PC-3 (cell line): ENCODE data around the gene ISM1. TPM values are rescaled to one million over a fixed set of nuclear protein-coding genes. Genes with fewer than 3 reads are reported as not detected.

Experiments
- ATAC-seq: fragments of 200-7000 bp; cut with Tn5 transposase; 2 replicates; pipeline ENCODE4 v1.9.1; 2020; ENCODE audit warnings: mild to moderate bottlenecking, moderate library complexity
- BruUV-seq: library from RNA; stranded (reverse); fragments of 400-500 nt; replicated peaks from 2 replicates; lab custom pipeline; 2021; lab: Mats Ljungman, UMichigan
- CTCF ChIA-PET: fragments of 300-600 bp; sonication (Branson Sonifier 250); formaldehyde crosslinking; loops from one replicate; lab custom pipeline; 2022; ENCODE audit warnings: antibody characterized with exemption; lab: Charles Lee
- POLR2A ChIA-PET: fragments of 300-600 bp; sonication (Branson Sonifier 250); formaldehyde crosslinking; loops from one replicate; lab custom pipeline; 2022; ENCODE audit warnings: antibody characterized with exemption; ENCODE audit not compliant: unreplicated experiment; lab: Charles Lee
- DNase-seq: peaks from one replicate; pipeline ENCODE4 v3.0.0-alpha.2; 2015
- H2AFZ ChIP-seq: fragments of 300-600 bp; sonication (generic); 2 replicates; pipeline ENCODE4 v1.6.0; 2016; ENCODE audit warnings: antibody characterized with exemption, low read length
- H3F3A ChIP-seq: fragments of 300-600 bp; sonication (generic); one replicate; pipeline ENCODE4 v1.6.0; 2017; ENCODE audit warnings: antibody characterized with exemption, low read length, control low read depth, mild to moderate bottlenecking; ENCODE audit not compliant: unreplicated experiment
- H3K27ac ChIP-seq: fragments of 300-600 bp; sonication (generic); 2 replicates; pipeline ENCODE4 v1.5.1; 2016; ENCODE audit warnings: mild to moderate bottlenecking, low read length
- H3K27me3 ChIP-seq: fragments of 300-600 bp; sonication (generic); 2 replicates; pipeline ENCODE4 v1.6.1; 2016; ENCODE audit warnings: low read length, mixed read lengths
- H3K36me3 ChIP-seq: fragments of 300-600 bp; sonication (generic); 2 replicates; pipeline ENCODE4 v1.6.1; 2016; ENCODE audit warnings: low read depth, mixed run types, low read length, mixed read lengths
- H3K4me1 ChIP-seq: fragments of 300-600 bp; sonication (generic); 2 replicates; pipeline ENCODE4 v1.5.1; 2016; ENCODE audit warnings: low read length; ENCODE audit not compliant: insufficient read depth
- H3K4me2 ChIP-seq: fragments of 300-600 bp; sonication (generic); 2 replicates; pipeline ENCODE4 v1.6.0; 2016; ENCODE audit warnings: low read length
- H3K4me3 ChIP-seq: fragments of 300-600 bp; sonication (generic); 2 replicates; pipeline ENCODE4 v1.5.1; 2016; ENCODE audit warnings: mild to moderate bottlenecking, low read length, mixed read lengths
- H3K79me2 ChIP-seq: fragments of 300-600 bp; sonication (generic); 2 replicates; pipeline ENCODE4 v1.6.1; 2017; ENCODE audit warnings: low read length, mixed read lengths
- H3K9ac ChIP-seq: fragments of 300-600 bp; sonication (generic); 2 replicates; pipeline ENCODE4 v1.6.0; 2016; ENCODE audit warnings: mild to moderate bottlenecking, low read length
- H3K9me2 ChIP-seq: fragments of 300-600 bp; sonication (generic); replicated peaks from 2 replicates; pipeline ENCODE4 v1.6.1; 2016; ENCODE audit warnings: mixed run types, low read length, mixed read lengths
- H3K9me3 ChIP-seq: fragments of 300-600 bp; sonication (generic); 2 replicates; pipeline ENCODE4 v1.6.1; 2016; ENCODE audit warnings: low read length, mixed read lengths
- H4K20me1 ChIP-seq: fragments of 300-600 bp; sonication (generic); 2 replicates; pipeline ENCODE4 v1.6.1; 2016; ENCODE audit warnings: low read length, mixed read lengths
- EZH2 ChIP-seq: fragments of 300-600 bp; sonication (generic); IDR thresholded peaks from one replicate; pipeline ENCODE4 v1.6.1; 2017; ENCODE audit warnings: antibody characterized with exemption, mild to moderate bottlenecking, low read length; ENCODE audit not compliant: unreplicated experiment
- EZH2phosphoT487 ChIP-seq: fragments of 300-600 bp; sonication (generic); IDR thresholded peaks from 2 replicates; pipeline ENCODE4 v1.6.1; 2018; ENCODE audit warnings: mild to moderate bottlenecking, antibody characterized with exemption, low read length, borderline replicate concordance
- intact Hi-C: fragments of 100-400 bp; cut with micrococcal nuclease; formaldehyde crosslinking; loops from 2 replicates; pipeline ENCODE4 v1.9.0; 2023
- total RNA-seq: library from RNA; depleted of rRNA; stranded (reverse); fragments of >200 nt; gene quantifications from 2 replicates; pipeline ENCODE4 v1.2.3, GENCODE V29; 2014
- TF ChIP-seq, protein P1 (sequence below): fragments of 300-600 bp; sonication (generic); conservative IDR thresholded peaks from 2 replicates; pipeline ENCODE4 v1.5.1; 2017; ENCODE audit warnings: antibody characterized with exemption, low read depth, mild to moderate bottlenecking, low read length

Gene ISM1
- total RNA-seq, 1 experiment from 2014 or later: not detected

DNA sequence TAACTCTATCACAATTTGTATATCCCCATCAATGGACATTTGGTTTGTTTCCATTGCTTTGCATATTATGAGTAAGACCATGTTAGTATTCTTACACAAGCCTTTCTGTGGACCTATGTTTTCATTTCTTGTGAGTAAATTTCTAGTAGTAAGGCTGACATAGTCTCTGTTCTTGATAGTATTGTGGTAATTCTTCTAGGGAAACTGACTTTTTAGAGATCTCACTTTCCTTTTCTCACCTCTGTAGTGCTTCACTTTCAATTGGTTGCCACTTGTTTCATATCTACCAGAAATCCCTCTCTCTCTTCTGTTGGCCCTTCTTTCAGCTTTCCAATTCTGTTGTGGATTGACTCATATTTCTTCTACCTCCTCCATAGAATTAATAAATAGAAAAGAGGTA is 8.5 kb downstream of the ISM1 start:
- ChIA-PET POLR2A (no interaction called here), CTCF (no interaction called here)
- Histone ChIP-seq H3K4me3 (no peak overlapping the region), H3F3A (no peaks in the 10 kb centered on the region), H3K27me3 (peaks cover 26% of the 10 kb centered on the region), H2AFZ (no peak overlapping the region), H3K4me1 (no peaks in the 10 kb centered on the region), H4K20me1 (no peaks in the 10 kb centered on the region), H3K9ac (no peak overlapping the region), H3K79me2 (no peaks in the 10 kb centered on the region), H3K9me3 (0 out of 2 replicates have a peak, but pooled peaks cover 8% of the 10 kb centered on the region), H3K9me2 (no peaks in the 10 kb centered on the region), H3K36me3 (no peaks in the 10 kb centered on the region), H3K4me2 (no peak overlapping the region), H3K27ac (no peak overlapping the region)
- ATAC-seq (no peak), DNase-seq (no peak)
- BruUV-seq: no TSS peak
- TF ChIP-seq, protein P1, sequence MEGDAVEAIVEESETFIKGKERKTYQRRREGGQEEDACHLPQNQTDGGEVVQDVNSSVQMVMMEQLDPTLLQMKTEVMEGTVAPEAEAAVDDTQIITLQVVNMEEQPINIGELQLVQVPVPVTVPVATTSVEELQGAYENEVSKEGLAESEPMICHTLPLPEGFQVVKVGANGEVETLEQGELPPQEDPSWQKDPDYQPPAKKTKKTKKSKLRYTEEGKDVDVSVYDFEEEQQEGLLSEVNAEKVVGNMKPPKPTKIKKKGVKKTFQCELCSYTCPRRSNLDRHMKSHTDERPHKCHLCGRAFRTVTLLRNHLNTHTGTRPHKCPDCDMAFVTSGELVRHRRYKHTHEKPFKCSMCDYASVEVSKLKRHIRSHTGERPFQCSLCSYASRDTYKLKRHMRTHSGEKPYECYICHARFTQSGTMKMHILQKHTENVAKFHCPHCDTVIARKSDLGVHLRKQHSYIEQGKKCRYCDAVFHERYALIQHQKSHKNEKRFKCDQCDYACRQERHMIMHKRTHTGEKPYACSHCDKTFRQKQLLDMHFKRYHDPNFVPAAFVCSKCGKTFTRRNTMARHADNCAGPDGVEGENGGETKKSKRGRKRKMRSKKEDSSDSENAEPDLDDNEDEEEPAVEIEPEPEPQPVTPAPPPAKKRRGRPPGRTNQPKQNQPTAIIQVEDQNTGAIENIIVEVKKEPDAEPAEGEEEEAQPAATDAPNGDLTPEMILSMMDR: no peak
- TF ChIP-seq EZH2 (no peak), EZH2phosphoT487 (no peak)
- intact Hi-C loops: no loop called here

DNA sequence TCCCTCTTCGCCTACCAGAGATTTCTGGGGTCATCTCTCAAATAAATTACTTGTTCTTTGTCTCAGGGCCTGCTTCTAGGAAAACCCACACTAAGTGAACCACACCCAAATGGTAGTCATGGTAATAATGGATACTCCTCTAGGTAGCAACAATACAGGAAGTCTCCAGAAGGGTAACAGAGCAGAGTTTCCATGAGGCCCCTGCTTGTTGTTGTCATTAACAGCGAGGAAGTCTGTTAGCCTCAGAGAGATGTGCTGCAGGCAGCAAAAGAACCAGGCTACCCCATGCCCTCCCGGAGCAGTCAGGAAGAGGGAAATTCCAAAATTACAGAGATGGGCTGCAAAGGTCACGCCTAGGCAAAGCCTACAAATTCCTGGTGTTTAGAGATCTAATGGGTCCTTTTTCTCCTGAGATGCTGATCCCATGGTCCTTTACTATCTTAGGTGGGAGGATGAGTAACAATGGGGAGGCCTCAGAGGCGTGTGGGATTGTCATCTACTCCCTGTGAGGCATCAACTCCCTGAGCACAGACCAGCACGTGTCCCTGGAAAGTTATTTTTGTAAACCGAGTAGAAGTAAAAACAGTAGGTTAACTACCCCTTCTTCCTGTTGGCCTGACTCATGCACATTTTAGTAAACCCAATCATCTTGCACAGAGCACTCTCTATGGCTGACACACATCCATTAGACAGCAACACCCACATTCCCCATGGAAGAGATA is 10.1 kb downstream of the ISM1 start:
- H3K36me3 ChIP-seq: no peaks in the 10 kb centered on the region
- H3K4me2 ChIP-seq: no peak overlapping the region
- DNase-seq (peak; percentile 57), ATAC-seq (peak; percentile 64)
- no peaks in the 10 kb centered on the region for H4K20me1 ChIP-seq
- H3F3A ChIP-seq: no peaks in the 10 kb centered on the region
- no peak overlapping the region for H3K9ac ChIP-seq
- H3K27ac ChIP-seq: no peak overlapping the region
- H3K79me2 ChIP-seq: no peaks in the 10 kb centered on the region
- H3K4me3 ChIP-seq: no peak overlapping the region
- peaks cover 29% of the 10 kb centered on the region for H3K27me3 ChIP-seq
- H3K9me3 ChIP-seq: 0 out of 2 replicates have a peak, but pooled peaks cover 5% of the 10 kb centered on the region
- no peak overlapping the region for H2AFZ ChIP-seq
- TF ChIP-seq EZH2 (no peak), EZH2phosphoT487 (no peak)
- TF ChIP-seq, protein P1: no peak
- ChIA-PET POLR2A (no interaction called here), CTCF (no interaction called here)
- intact Hi-C loops: no loop called here
- H3K4me1 ChIP-seq: no peaks in the 10 kb centered on the region
- no peaks in the 10 kb centered on the region for H3K9me2 ChIP-seq
- no TSS peak for BruUV-seq

DNA sequence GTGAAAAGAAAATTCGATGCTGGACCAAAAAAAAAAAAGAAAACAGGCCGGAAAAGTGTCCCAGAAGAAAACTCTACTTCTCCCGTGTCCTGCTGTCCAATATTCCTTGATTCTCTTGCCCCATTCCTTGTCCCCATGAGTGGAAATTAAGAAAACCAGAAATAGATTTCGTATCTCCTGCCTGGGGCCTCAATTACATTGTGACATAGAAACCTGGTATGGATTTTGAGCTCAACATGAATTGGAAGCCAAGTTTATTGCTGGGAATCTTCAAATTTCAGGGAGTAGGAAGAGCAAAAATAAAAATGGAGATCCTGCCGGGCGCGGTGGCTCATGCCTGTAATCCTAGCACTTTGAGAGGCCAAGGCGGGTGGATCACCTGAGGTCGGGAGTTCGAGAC is 11.9 kb downstream of the ISM1 start:
- H3K4me3 ChIP-seq: no peak overlapping the region
- ChIA-PET POLR2A (no interaction called here), CTCF (no interaction called here)
- TF ChIP-seq EZH2phosphoT487: no peak
- TF ChIP-seq EZH2: no peak
- TF ChIP-seq, protein P1: no peak
- intact Hi-C loops: no loop called here
- peaks cover 23% of the 10 kb centered on the region for H3K27me3 ChIP-seq
- no peaks in the 10 kb centered on the region for H3K4me1 ChIP-seq
- no peak overlapping the region for H3K4me2 ChIP-seq
- DNase-seq (no peak), ATAC-seq (no peak)
- H3F3A ChIP-seq: no peaks in the 10 kb centered on the region
- no peak overlapping the region for H3K27ac ChIP-seq
- no peaks in the 10 kb centered on the region for H3K9me2 ChIP-seq
- no peak overlapping the region for H2AFZ ChIP-seq
- no peaks in the 10 kb centered on the region for H3K79me2 ChIP-seq
- H4K20me1 ChIP-seq: no peaks in the 10 kb centered on the region
- no peaks in the 10 kb centered on the region for H3K9me3 ChIP-seq
- no peaks in the 10 kb centered on the region for H3K36me3 ChIP-seq
- no TSS peak for BruUV-seq
- no peak overlapping the region for H3K9ac ChIP-seq
